ENCODE measurements around the gene FAAP100. TPM values are rescaled to one million over a fixed set of nuclear protein-coding genes. Genes with fewer than 3 reads are reported as not detected.
"Not testable (repeated sequence)": the region's sequence is repeated elsewhere in the genome, so short reads cannot be mapped to it uniquely, and the experiment has no call there.

The FAAP100 gene
- total and polyA plus RNA-seq, 2 experiments from 2014 or later: 18.3 to 34.4 TPM

DNA sequence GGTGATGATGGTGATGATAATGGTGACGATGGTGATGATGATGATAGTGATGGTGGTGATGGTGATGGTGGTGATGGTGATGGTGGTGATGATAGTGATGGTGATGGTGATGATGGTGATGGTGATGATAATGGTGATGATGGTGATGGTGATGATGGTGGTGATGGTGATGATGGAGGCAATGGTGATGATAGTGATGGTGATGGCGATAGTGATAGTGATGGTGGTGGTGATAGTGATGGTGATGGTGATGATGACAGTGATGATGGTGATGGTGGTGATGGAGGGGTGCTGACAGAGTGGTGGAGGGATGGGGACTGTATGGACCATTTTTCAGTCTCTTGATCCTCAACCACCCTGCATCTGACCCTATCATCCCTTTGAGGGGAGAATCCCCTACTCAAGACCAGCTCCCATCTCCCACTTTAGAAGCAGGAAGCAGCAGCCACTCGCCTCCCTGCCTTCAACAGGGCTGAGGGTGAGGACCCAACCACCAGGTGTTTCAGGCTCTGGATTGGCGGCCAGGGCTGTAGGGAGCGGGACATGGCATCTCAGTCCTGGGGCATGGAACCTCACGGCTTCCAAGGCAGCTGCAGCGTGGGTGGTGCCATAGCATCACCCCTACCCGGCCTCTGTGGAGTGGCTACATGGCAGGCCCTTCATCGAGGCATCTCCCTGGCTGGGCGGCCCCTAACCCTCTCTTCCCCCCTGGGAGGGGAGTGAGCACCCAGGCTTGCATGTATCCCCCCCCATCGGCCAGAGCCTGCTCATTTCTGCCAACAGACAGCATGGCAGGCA, 19.5 kb downstream of the FAAP100 start:
- WGBS (ENCODE audit: low lambda C conversion rate, missing lambda C conversion rate): 92% methylated on average over 10 of the region's 11 CpGs
- TF ChIP-seq, protein P1, sequence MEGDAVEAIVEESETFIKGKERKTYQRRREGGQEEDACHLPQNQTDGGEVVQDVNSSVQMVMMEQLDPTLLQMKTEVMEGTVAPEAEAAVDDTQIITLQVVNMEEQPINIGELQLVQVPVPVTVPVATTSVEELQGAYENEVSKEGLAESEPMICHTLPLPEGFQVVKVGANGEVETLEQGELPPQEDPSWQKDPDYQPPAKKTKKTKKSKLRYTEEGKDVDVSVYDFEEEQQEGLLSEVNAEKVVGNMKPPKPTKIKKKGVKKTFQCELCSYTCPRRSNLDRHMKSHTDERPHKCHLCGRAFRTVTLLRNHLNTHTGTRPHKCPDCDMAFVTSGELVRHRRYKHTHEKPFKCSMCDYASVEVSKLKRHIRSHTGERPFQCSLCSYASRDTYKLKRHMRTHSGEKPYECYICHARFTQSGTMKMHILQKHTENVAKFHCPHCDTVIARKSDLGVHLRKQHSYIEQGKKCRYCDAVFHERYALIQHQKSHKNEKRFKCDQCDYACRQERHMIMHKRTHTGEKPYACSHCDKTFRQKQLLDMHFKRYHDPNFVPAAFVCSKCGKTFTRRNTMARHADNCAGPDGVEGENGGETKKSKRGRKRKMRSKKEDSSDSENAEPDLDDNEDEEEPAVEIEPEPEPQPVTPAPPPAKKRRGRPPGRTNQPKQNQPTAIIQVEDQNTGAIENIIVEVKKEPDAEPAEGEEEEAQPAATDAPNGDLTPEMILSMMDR (IDR thresholded peaks at IDR 0.05; ENCODE audit: poor library complexity): no peak
- TF ChIP-seq EZH2phosphoT487 (IDR thresholded peaks at IDR 0.05; ENCODE audit: low read depth, severe bottlenecking, unreplicated experiment): no peak
- no peak for TF ChIP-seq EZH2 (IDR thresholded peaks at IDR 0.05; ENCODE audit: borderline replicate concordance)

DNA sequence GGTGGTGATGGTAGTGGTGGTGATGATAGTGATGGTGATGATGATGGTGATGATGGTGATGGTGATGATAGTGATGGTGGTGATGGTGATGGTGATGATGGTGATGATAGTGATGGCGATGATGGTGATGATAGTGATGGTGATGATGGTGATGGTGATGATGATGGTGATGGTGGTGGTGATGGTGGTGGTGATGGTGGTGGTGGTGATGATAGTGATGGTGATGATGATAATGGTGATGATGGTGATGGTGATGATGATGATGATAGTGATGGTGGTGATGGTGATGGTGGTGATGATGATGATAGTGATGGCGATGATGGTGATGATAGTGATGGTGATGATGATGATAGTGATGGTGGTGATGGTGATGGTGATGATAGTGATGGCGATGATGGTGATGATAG, 20.2 kb downstream of the FAAP100 start:
- H3K27me3 ChIP-seq; H3K79me2 ChIP-seq; H2AFZ ChIP-seq; H3K4me1 ChIP-seq (ENCODE audit: insufficient read depth); H3K36me3 ChIP-seq (replicated peaks; ENCODE audit: insufficient read depth, low read depth); H3K9me3 ChIP-seq (ENCODE audit: low read depth); H3K4me3 ChIP-seq; H3K27ac ChIP-seq; DNase-seq (ENCODE audit: low spot score); H3K4me2 ChIP-seq; H4K20me1 ChIP-seq (ENCODE audit: insufficient read depth, poor library complexity, severe bottlenecking); H3K9me2 ChIP-seq (replicated peaks; ENCODE audit: insufficient read depth): not testable (repeated sequence)
- 100% methylated on average over 1 of the region's 3 CpGs for WGBS (ENCODE audit: low lambda C conversion rate, missing lambda C conversion rate)

More for the DNA sequence above, 19.5 kb downstream of the FAAP100 start:
- no peak overlapping the region for H3K4me3 ChIP-seq
- H2AFZ ChIP-seq: no peak overlapping the region
- no peaks in the 10 kb centered on the region for H3K79me2 ChIP-seq
- no peak overlapping the region for H3K27ac ChIP-seq
- no peak for DNase-seq (ENCODE audit: low spot score)
- H4K20me1 ChIP-seq (ENCODE audit: insufficient read depth, poor library complexity, severe bottlenecking): no peaks in the 10 kb centered on the region
- H3K4me2 ChIP-seq: no peak overlapping the region
- H3K9me3 ChIP-seq (ENCODE audit: low read depth): no peaks in the 10 kb centered on the region
- no peaks in the 10 kb centered on the region for H3K9me2 ChIP-seq (replicated peaks; ENCODE audit: insufficient read depth)
- H3K27me3 ChIP-seq: peaks cover 13% of the 10 kb centered on the region
- no peaks in the 10 kb centered on the region for H3K36me3 ChIP-seq (replicated peaks; ENCODE audit: insufficient read depth, low read depth)
- H3K4me1 ChIP-seq (ENCODE audit: insufficient read depth): peaks cover 9% of the 10 kb centered on the region

DNA sequence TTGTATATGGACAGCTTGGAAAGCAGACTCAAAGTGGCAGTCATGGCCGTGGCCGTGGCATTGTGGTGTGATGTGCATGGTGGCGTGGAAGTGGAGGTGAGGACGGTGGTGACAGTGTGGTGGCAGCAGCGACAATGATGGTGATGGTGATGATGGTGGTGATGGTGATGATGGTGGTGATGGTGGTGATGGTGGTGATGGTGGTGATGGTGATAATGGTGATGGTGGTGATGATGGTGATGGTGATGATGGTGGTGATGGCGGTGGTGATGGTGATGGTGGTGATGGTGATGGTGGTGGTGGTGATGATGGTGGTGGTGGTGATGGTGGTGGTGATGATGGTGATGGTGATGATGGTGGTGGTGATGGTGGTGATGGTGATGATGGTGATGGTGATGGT, 21.1 kb downstream of the FAAP100 start:
- H3K36me3 ChIP-seq (replicated peaks; ENCODE audit: insufficient read depth, low read depth); H4K20me1 ChIP-seq (ENCODE audit: insufficient read depth, poor library complexity, severe bottlenecking); H3K9me2 ChIP-seq (replicated peaks; ENCODE audit: insufficient read depth); DNase-seq (ENCODE audit: low spot score); H3K27ac ChIP-seq; H3K79me2 ChIP-seq; H2AFZ ChIP-seq; H3K4me3 ChIP-seq; H3K4me2 ChIP-seq; H3K27me3 ChIP-seq; H3K9me3 ChIP-seq (ENCODE audit: low read depth); H3K4me1 ChIP-seq (ENCODE audit: insufficient read depth): not testable (repeated sequence)
- 90% methylated on average over 6 of the region's 6 CpGs for WGBS (ENCODE audit: low lambda C conversion rate, missing lambda C conversion rate)

DNA sequence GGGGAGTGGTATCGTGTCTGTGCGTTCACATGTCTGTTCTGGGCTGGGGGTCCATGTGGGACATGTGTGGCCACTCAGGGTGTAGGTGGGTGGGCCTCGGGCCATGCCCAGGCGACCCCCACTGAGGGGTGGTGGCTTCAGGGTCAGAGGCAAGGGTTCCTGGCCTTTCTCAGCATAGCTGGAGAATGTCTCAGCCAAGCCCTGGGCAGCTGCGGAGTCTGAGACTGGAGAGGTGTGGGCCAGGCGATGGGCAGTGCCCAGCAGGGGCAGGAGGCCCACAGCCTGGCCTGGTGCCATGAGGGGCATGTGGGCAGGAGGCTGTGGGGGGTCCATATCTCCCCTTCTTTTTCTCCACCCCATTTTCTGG, 22.7 kb downstream of the FAAP100 start:
- Histone ChIP-seq H3K79me2 (no peaks in the 10 kb centered on the region), H3K4me1 (ENCODE audit: insufficient read depth) (no peaks in the 10 kb centered on the region), H3K27me3 (no peaks in the 10 kb centered on the region), H3K27ac (no peak overlapping the region), H2AFZ (no peak overlapping the region), H3K36me3 (replicated peaks; ENCODE audit: insufficient read depth, low read depth) (no peaks in the 10 kb centered on the region), H3K4me2 (no peak overlapping the region), H3K9me3 (ENCODE audit: low read depth) (no peaks in the 10 kb centered on the region), H4K20me1 (ENCODE audit: insufficient read depth, poor library complexity, severe bottlenecking) (no peaks in the 10 kb centered on the region), H3K4me3 (no peak overlapping the region), H3K9me2 (replicated peaks; ENCODE audit: insufficient read depth) (no peaks in the 10 kb centered on the region)
- 94% methylated on average over 6 of the region's 6 CpGs for WGBS (ENCODE audit: low lambda C conversion rate, missing lambda C conversion rate)
- TF ChIP-seq EZH2phosphoT487 (IDR thresholded peaks at IDR 0.05; ENCODE audit: low read depth, severe bottlenecking, unreplicated experiment): no peak
- TF ChIP-seq, protein P1 (IDR thresholded peaks at IDR 0.05; ENCODE audit: poor library complexity): no peak
- TF ChIP-seq EZH2 (IDR thresholded peaks at IDR 0.05; ENCODE audit: borderline replicate concordance): no peak
- DNase-seq (ENCODE audit: low spot score): no peak

Measured in hepatocyte (in vitro differentiated cells).